ENCODE measurements around the gene SYT12.

Gene SYT12

GRCh38 chr11:67015048-67015447 is 7.9 kb upstream of the SYT12 start:
- peaks cover 0 to 4% of the 10 kb centered on the region in 2 donors for H3K27me3 ChIP-seq (ENCODE audit: control insufficient read depth in 1 of 2, insufficient read depth in 2 of 2, low read length in 2 of 2)
- no peaks in the 10 kb centered on the region for H3K36me3 ChIP-seq (ENCODE audit: control insufficient read depth in 2 of 2, insufficient read depth in 2 of 2, low read length in 2 of 2)
- H3K9me3 ChIP-seq (ENCODE audit: control insufficient read depth in 2 of 2, low read length in 2 of 2): no peaks in the 10 kb centered on the region
- H3K4me1 ChIP-seq (ENCODE audit: control insufficient read depth, insufficient read depth, low read length): no peaks in the 10 kb centered on the region
- H3K27ac ChIP-seq (ENCODE audit: low read length): no peak overlapping the region
- no peak overlapping the region for H3K4me3 ChIP-seq (ENCODE audit: low read length in 2 of 2)
- H3K9ac ChIP-seq (ENCODE audit: low read length in 2 of 2): no peak overlapping the region

GRCh38 chr11:67016550-67016949 is 6.4 kb upstream of the SYT12 start:
- H3K9me3 ChIP-seq (ENCODE audit: control insufficient read depth in 2 of 2, low read length in 2 of 2): no peaks in the 10 kb centered on the region
- no peak overlapping the region for H3K4me3 ChIP-seq (ENCODE audit: low read length in 2 of 2)

GRCh38 chr11:67020949-67021348 is 2.0 kb upstream of the SYT12 start:
- H3K36me3 ChIP-seq (ENCODE audit: control insufficient read depth in 2 of 2, insufficient read depth in 2 of 2, low read length in 2 of 2): no peaks in the 10 kb centered on the region
- no peak overlapping the region for H3K4me3 ChIP-seq (ENCODE audit: low read length in 2 of 2)
- no peaks in the 10 kb centered on the region for H3K9me3 ChIP-seq (ENCODE audit: control insufficient read depth in 2 of 2, low read length in 2 of 2)
- peaks cover 25 to 28% of the 10 kb centered on the region in 2 donors for H3K27me3 ChIP-seq (ENCODE audit: control insufficient read depth in 1 of 2, insufficient read depth in 2 of 2, low read length in 2 of 2)
- no peak overlapping the region for H3K9ac ChIP-seq (ENCODE audit: low read length in 2 of 2)
- H3K27ac ChIP-seq (ENCODE audit: low read length): no peak overlapping the region
- peaks cover 14% of the 10 kb centered on the region for H3K4me1 ChIP-seq (ENCODE audit: control insufficient read depth, insufficient read depth, low read length)

More at GRCh38 chr11:67016550-67016949, 6.4 kb upstream of the SYT12 start:
- Histone ChIP-seq H3K9ac (ENCODE audit: low read length in 2 of 2) (no peak overlapping the region), H3K27ac (ENCODE audit: low read length) (no peak overlapping the region), H3K27me3 (ENCODE audit: control insufficient read depth in 1 of 2, insufficient read depth in 2 of 2, low read length in 2 of 2) (peaks cover 0 to 4% of the 10 kb centered on the region in 2 donors), H3K36me3 (ENCODE audit: control insufficient read depth in 2 of 2, insufficient read depth in 2 of 2, low read length in 2 of 2) (no peaks in the 10 kb centered on the region), H3K4me1 (ENCODE audit: control insufficient read depth, insufficient read depth, low read length) (no peaks in the 10 kb centered on the region)

- no peak overlapping the region for H3K9ac ChIP-seq (ENCODE audit: low read length in 2 of 2)
Observed at GRCh38 chr11:67022341-67022933, 497 bp upstream of the SYT12 start.

GRCh38 chr11:67023957-67024353 is 1.0 kb downstream of the SYT12 start:
- peaks cover 14% of the 10 kb centered on the region for H3K4me1 ChIP-seq (ENCODE audit: control insufficient read depth, insufficient read depth, low read length)
- H3K27me3 ChIP-seq (ENCODE audit: control insufficient read depth in 1 of 2, insufficient read depth in 2 of 2, low read length in 2 of 2): peaks cover 23 to 28% of the 10 kb centered on the region in 2 donors
- peak overlapping the region in 1 of 2 donors; percentile 66 for H3K4me3 ChIP-seq (ENCODE audit: low read length in 2 of 2)
- H3K9me3 ChIP-seq (ENCODE audit: control insufficient read depth in 2 of 2, low read length in 2 of 2): no peaks in the 10 kb centered on the region
- no peak overlapping the region for H3K27ac ChIP-seq (ENCODE audit: low read length)
- no peak overlapping the region for H3K9ac ChIP-seq (ENCODE audit: low read length in 2 of 2)
- H3K36me3 ChIP-seq (ENCODE audit: control insufficient read depth in 2 of 2, insufficient read depth in 2 of 2, low read length in 2 of 2): no peaks in the 10 kb centered on the region

More at GRCh38 chr11:67022341-67022933, 497 bp upstream of the SYT12 start:
- H3K4me3 ChIP-seq (ENCODE audit: low read length in 2 of 2): peak overlapping the region; percentile 40 to 58
- H3K27ac ChIP-seq (ENCODE audit: low read length): no peak overlapping the region
- no peaks in the 10 kb centered on the region for H3K9me3 ChIP-seq (ENCODE audit: control insufficient read depth in 2 of 2, low read length in 2 of 2)
- H3K4me1 ChIP-seq (ENCODE audit: control insufficient read depth, insufficient read depth, low read length): peaks cover 14% of the 10 kb centered on the region
- no peaks in the 10 kb centered on the region for H3K36me3 ChIP-seq (ENCODE audit: control insufficient read depth in 2 of 2, insufficient read depth in 2 of 2, low read length in 2 of 2)
- peaks cover 23 to 28% of the 10 kb centered on the region in 2 donors for H3K27me3 ChIP-seq (ENCODE audit: control insufficient read depth in 1 of 2, insufficient read depth in 2 of 2, low read length in 2 of 2)

GRCh38 chr11:67024410-67024809 is 1.5 kb downstream of the SYT12 start:
- H3K27ac ChIP-seq (ENCODE audit: low read length): no peak overlapping the region
- peaks cover 14% of the 10 kb centered on the region for H3K4me1 ChIP-seq (ENCODE audit: control insufficient read depth, insufficient read depth, low read length)
- no peak overlapping the region for H3K4me3 ChIP-seq (ENCODE audit: low read length in 2 of 2)
- H3K9ac ChIP-seq (ENCODE audit: low read length in 2 of 2): no peak overlapping the region
- no peaks in the 10 kb centered on the region for H3K36me3 ChIP-seq (ENCODE audit: control insufficient read depth in 2 of 2, insufficient read depth in 2 of 2, low read length in 2 of 2)
- H3K9me3 ChIP-seq (ENCODE audit: control insufficient read depth in 2 of 2, low read length in 2 of 2): no peaks in the 10 kb centered on the region
- H3K27me3 ChIP-seq (ENCODE audit: control insufficient read depth in 1 of 2, insufficient read depth in 2 of 2, low read length in 2 of 2): peaks cover 23 to 28% of the 10 kb centered on the region in 2 donors

- H3K36me3 ChIP-seq (ENCODE audit: control insufficient read depth in 2 of 2, insufficient read depth in 2 of 2, low read length in 2 of 2): no peaks in the 10 kb centered on the region
- no peak overlapping the region for H3K9ac ChIP-seq (ENCODE audit: low read length in 2 of 2)
- H3K4me1 ChIP-seq (ENCODE audit: control insufficient read depth, insufficient read depth, low read length): peaks cover 14% of the 10 kb centered on the region
- H3K27ac ChIP-seq (ENCODE audit: low read length): no peak overlapping the region
- H3K4me3 ChIP-seq (ENCODE audit: low read length in 2 of 2): no peak overlapping the region
- H3K9me3 ChIP-seq (ENCODE audit: control insufficient read depth in 2 of 2, low read length in 2 of 2): no peaks in the 10 kb centered on the region
- peaks cover 24 to 28% of the 10 kb centered on the region in 2 donors for H3K27me3 ChIP-seq (ENCODE audit: control insufficient read depth in 1 of 2, insufficient read depth in 2 of 2, low read length in 2 of 2)
Observed at GRCh38 chr11:67024966-67025365, 2.0 kb downstream of the SYT12 start.

GRCh38 chr11:67025750-67026149 is 2.8 kb downstream of the SYT12 start:
- no peak overlapping the region for H3K4me3 ChIP-seq (ENCODE audit: low read length in 2 of 2)

GRCh38 chr11:67026941-67027340 is 4.0 kb downstream of the SYT12 start:
- H3K36me3 ChIP-seq (ENCODE audit: control insufficient read depth in 2 of 2, insufficient read depth in 2 of 2, low read length in 2 of 2): no peaks in the 10 kb centered on the region
- no peak overlapping the region for H3K27ac ChIP-seq (ENCODE audit: low read length)
- no peak overlapping the region for H3K4me3 ChIP-seq (ENCODE audit: low read length in 2 of 2)
- peaks cover 14% of the 10 kb centered on the region for H3K4me1 ChIP-seq (ENCODE audit: control insufficient read depth, insufficient read depth, low read length)
- no peak overlapping the region for H3K9ac ChIP-seq (ENCODE audit: low read length in 2 of 2)
- H3K9me3 ChIP-seq (ENCODE audit: control insufficient read depth in 2 of 2, low read length in 2 of 2): no peaks in the 10 kb centered on the region
- peaks cover 24 to 28% of the 10 kb centered on the region in 2 donors for H3K27me3 ChIP-seq (ENCODE audit: control insufficient read depth in 1 of 2, insufficient read depth in 2 of 2, low read length in 2 of 2)

More at GRCh38 chr11:67025750-67026149, 2.8 kb downstream of the SYT12 start:
- peaks cover 24 to 28% of the 10 kb centered on the region in 2 donors for H3K27me3 ChIP-seq (ENCODE audit: control insufficient read depth in 1 of 2, insufficient read depth in 2 of 2, low read length in 2 of 2)
- peaks cover 14% of the 10 kb centered on the region for H3K4me1 ChIP-seq (ENCODE audit: control insufficient read depth, insufficient read depth, low read length)
- H3K9ac ChIP-seq (ENCODE audit: low read length in 2 of 2): no peak overlapping the region
- H3K27ac ChIP-seq (ENCODE audit: low read length): no peak overlapping the region
- H3K36me3 ChIP-seq (ENCODE audit: control insufficient read depth in 2 of 2, insufficient read depth in 2 of 2, low read length in 2 of 2): no peaks in the 10 kb centered on the region
- H3K9me3 ChIP-seq (ENCODE audit: control insufficient read depth in 2 of 2, low read length in 2 of 2): no peaks in the 10 kb centered on the region

GRCh38 chr11:67027483-67027930 is 4.6 kb downstream of the SYT12 start:
- H3K36me3 ChIP-seq (ENCODE audit: control insufficient read depth in 2 of 2, insufficient read depth in 2 of 2, low read length in 2 of 2): no peaks in the 10 kb centered on the region
- no peak overlapping the region for H3K9ac ChIP-seq (ENCODE audit: low read length in 2 of 2)
- H3K4me3 ChIP-seq (ENCODE audit: low read length in 2 of 2): no peak overlapping the region
- H3K27me3 ChIP-seq (ENCODE audit: control insufficient read depth in 1 of 2, insufficient read depth in 2 of 2, low read length in 2 of 2): peaks cover 21 to 22% of the 10 kb centered on the region in 2 donors
- H3K9me3 ChIP-seq (ENCODE audit: control insufficient read depth in 2 of 2, low read length in 2 of 2): no peaks in the 10 kb centered on the region
- H3K27ac ChIP-seq (ENCODE audit: low read length): no peak overlapping the region
- peaks cover 9% of the 10 kb centered on the region for H3K4me1 ChIP-seq (ENCODE audit: control insufficient read depth, insufficient read depth, low read length)

GRCh38 chr11:67027943-67028542 is 5.1 kb downstream of the SYT12 start:
- H3K27ac ChIP-seq (ENCODE audit: low read length): no peak overlapping the region

More at GRCh38 chr11:67027943-67028542, 5.1 kb downstream of the SYT12 start:
- Histone ChIP-seq H3K9ac (ENCODE audit: low read length in 2 of 2) (no peak overlapping the region), H3K9me3 (ENCODE audit: control insufficient read depth in 2 of 2, low read length in 2 of 2) (no peaks in the 10 kb centered on the region), H3K4me1 (ENCODE audit: control insufficient read depth, insufficient read depth, low read length) (peaks cover 6% of the 10 kb centered on the region), H3K27me3 (ENCODE audit: control insufficient read depth in 1 of 2, insufficient read depth in 2 of 2, low read length in 2 of 2) (peaks cover 17 to 18% of the 10 kb centered on the region in 2 donors), H3K36me3 (ENCODE audit: control insufficient read depth in 2 of 2, insufficient read depth in 2 of 2, low read length in 2 of 2) (no peaks in the 10 kb centered on the region), H3K4me3 (ENCODE audit: low read length in 2 of 2) (no peak overlapping the region)
